NCI-H2227 treated with DMSO at 0.1 percent for 48 hours (cell line): ENCODE data around the gene NEUROD1.

Experiments used
- DNase-seq: peaks from one replicate; lab custom pipeline; 2025; lab: John Stamatoyannopoulos, UW

NEUROD1 gene

GRCh38 chr2:181632733-181633401 is 47.5 kb downstream of the NEUROD1 start:
- no peak for DNase-seq

GRCh38 chr2:181628590-181629585 is 51.4 kb downstream of the NEUROD1 start:
- DNase-seq: no peak

GRCh38 chr2:181627545-181627944 is 52.8 kb downstream of the NEUROD1 start:
- DNase-seq: no peak

- no peak for DNase-seq
These were observed 53.6 kb downstream of the NEUROD1 start for GRCh38 chr2:181626671-181627070.
